Measurements from ENCODE around the gene GXYLT1. TPM values are rescaled to one million over a fixed set of nuclear protein-coding genes. Genes with fewer than 3 reads are reported as not detected.

GXYLT1 gene
- total and polyA plus RNA-seq, 7 experiments from 2014 or later = 2.6 to 9.7 (median 7.2) TPM

DNA sequence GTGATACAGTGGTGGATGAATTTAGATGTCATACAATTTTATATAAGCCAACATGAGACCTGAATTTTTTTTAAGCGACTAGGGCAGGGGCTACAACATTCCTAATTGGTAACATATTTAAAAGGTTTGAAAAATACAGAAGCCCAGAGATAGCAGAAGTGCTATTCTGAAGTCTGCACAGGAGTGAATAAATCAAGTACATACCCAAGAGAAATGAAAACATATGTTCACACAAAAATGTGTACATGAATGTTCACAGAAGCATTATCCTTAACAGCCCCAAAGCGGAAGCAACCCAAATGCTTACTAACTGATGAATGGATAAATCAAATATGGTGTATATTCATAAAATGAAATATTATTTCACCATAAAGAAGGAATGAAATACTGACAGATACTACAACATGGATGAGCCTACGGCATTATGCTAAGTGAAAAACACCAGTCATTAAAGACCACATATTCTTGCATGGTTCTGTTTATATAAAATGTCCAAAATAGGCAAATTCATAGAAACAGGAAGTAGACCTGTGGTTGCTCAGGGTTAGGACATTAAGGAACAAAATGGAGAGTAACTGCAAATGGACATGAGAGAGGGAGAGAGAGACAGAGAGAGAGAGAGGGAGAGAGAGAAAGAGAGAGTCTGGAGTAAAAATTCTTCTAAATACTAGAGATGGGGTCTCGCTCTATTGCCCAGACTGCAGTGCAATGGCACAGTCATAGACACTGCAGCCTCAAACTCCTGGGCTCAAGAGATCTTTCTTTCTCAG lies 28.0 kb upstream of the GXYLT1 start:
- H3K27ac ChIP-seq (ENCODE audit: low read depth, low read length) = no peak overlapping the region
- H3K27ac Mint-ChIP-seq = peak overlapping the region in 1 of 9 donors; percentile 26
- H3K4me3 Mint-ChIP-seq = no peak overlapping the region

DNA sequence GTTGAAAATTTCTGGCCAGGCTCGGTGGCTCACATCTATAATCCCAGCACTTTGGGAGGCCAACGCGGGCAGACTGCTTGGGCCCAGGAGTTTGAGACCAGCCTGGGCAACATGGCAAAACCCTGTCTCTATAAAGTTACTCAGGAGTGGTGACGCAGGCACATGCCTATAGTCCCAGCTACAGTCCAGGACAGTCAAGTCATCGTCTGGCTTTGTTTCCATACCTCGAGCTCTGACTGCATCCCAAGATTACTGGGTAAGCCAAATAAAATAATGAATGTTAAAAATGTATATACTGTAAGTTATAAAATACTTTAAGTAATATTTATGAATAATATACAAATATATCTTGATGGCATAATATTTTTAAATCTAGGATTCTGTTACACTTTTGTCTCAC lies 23.0 kb upstream of the GXYLT1 start:
- Mint-ChIP-seq H3K27ac (no peak overlapping the region), H3K36me3 (peaks cover 0 to 37% (median 18%) of the 10 kb centered on the region in 5 donors), H3K27me3 (no peaks in the 10 kb centered on the region), H3K9me3 (no peaks in the 10 kb centered on the region), H3K4me3 (no peak overlapping the region), H3K4me1 (peaks cover 4 to 35% (median 22%) of the 10 kb centered on the region in 7 donors)
- ChIA-PET POLR2A (no interaction called here), CTCF (interaction anchor here (0.5 kb wide), 1 partner anchor 125 kb away, joined by 3 read pairs; no protein-coding TSS in a partner anchor)
- DNase-seq = no peak
- H3K4me3 ChIP-seq (ENCODE audit: low read length) = no peak overlapping the region
- H3K27me3 ChIP-seq (ENCODE audit: control insufficient read depth in 2 of 2, insufficient read depth in 2 of 2, low read length in 2 of 2) = no peaks in the 10 kb centered on the region
- H3K27ac ChIP-seq (ENCODE audit: low read depth, low read length) = no peak overlapping the region
- H3K36me3 ChIP-seq (ENCODE audit: control insufficient read depth in 2 of 3, insufficient read depth in 3 of 3, low read length in 3 of 3) = peaks cover 0 to 5% (median 0%) of the 10 kb centered on the region in 3 experiments
- H3K4me1 ChIP-seq (ENCODE audit: control insufficient read depth in 2 of 2, insufficient read depth in 2 of 2, low read length in 2 of 2) = no peaks in the 10 kb centered on the region
- ATAC-seq = no peak
- intact Hi-C loops (cut with micrococcal nuclease) = no loop called here
- no peaks in the 10 kb centered on the region for H3K9me3 ChIP-seq (ENCODE audit: control insufficient read depth in 2 of 3, low read length in 3 of 3)

More for the DNA sequence above, 28.0 kb upstream of the GXYLT1 start:
- Mint-ChIP-seq H3K9me3 (peaks cover 0 to 14% (median 2%) of the 10 kb centered on the region in 11 donors), H3K4me1 (peaks cover 5 to 41% (median 34%) of the 10 kb centered on the region in 7 donors), H3K36me3 (peaks cover 12 to 56% (median 39%) of the 10 kb centered on the region in 5 donors), H3K27me3 (no peaks in the 10 kb centered on the region)
- DNase-seq = no peak
- intact Hi-C loops (cut with micrococcal nuclease) = no loop called here
- ChIA-PET POLR2A (no interaction called here), CTCF (no interaction called here)
- H3K27me3 ChIP-seq (ENCODE audit: control insufficient read depth in 2 of 2, insufficient read depth in 2 of 2, low read length in 2 of 2) = no peaks in the 10 kb centered on the region
- H3K4me3 ChIP-seq (ENCODE audit: low read length) = no peak overlapping the region
- H3K36me3 ChIP-seq (ENCODE audit: control insufficient read depth in 2 of 3, insufficient read depth in 3 of 3, low read length in 3 of 3) = peaks cover 0 to 5% (median 0%) of the 10 kb centered on the region in 3 experiments
- H3K4me1 ChIP-seq (ENCODE audit: control insufficient read depth in 2 of 2, insufficient read depth in 2 of 2, low read length in 2 of 2) = no peaks in the 10 kb centered on the region
- no peak for ATAC-seq
- no peaks in the 10 kb centered on the region for H3K9me3 ChIP-seq (ENCODE audit: control insufficient read depth in 2 of 3, low read length in 3 of 3)

GRCh38 chr12:42166501-42166900 lies 21.8 kb upstream of the GXYLT1 start:
- DNase-seq = no peak
- peaks cover 0 to 31% (median 15%) of the 10 kb centered on the region in 5 donors for H3K36me3 Mint-ChIP-seq
- H3K9me3 Mint-ChIP-seq = no peaks in the 10 kb centered on the region
- intact Hi-C loops (cut with micrococcal nuclease) = no loop called here
- ChIA-PET POLR2A (no interaction called here), CTCF (no interaction called here)
- H3K27me3 ChIP-seq (ENCODE audit: control insufficient read depth in 2 of 2, insufficient read depth in 2 of 2, low read length in 2 of 2) = no peaks in the 10 kb centered on the region
- peaks cover 8 to 41% (median 25%) of the 10 kb centered on the region in 7 donors for H3K4me1 Mint-ChIP-seq
- no peaks in the 10 kb centered on the region for H3K9me3 ChIP-seq (ENCODE audit: control insufficient read depth in 2 of 3, low read length in 3 of 3)
- no peak overlapping the region for H3K27ac ChIP-seq (ENCODE audit: low read depth, low read length)
- peak overlapping the region in 4 of 9 donors; percentile 5 to 50 (median 26) for H3K27ac Mint-ChIP-seq
- no peak for ATAC-seq
- no peaks in the 10 kb centered on the region for H3K4me1 ChIP-seq (ENCODE audit: control insufficient read depth in 2 of 2, insufficient read depth in 2 of 2, low read length in 2 of 2)
- peaks cover 0 to 5% (median 0%) of the 10 kb centered on the region in 3 experiments for H3K36me3 ChIP-seq (ENCODE audit: control insufficient read depth in 2 of 3, insufficient read depth in 3 of 3, low read length in 3 of 3)
- no peaks in the 10 kb centered on the region for H3K27me3 Mint-ChIP-seq
- no peak overlapping the region for H3K4me3 Mint-ChIP-seq
- no peak overlapping the region for H3K4me3 ChIP-seq (ENCODE audit: low read length)

DNA sequence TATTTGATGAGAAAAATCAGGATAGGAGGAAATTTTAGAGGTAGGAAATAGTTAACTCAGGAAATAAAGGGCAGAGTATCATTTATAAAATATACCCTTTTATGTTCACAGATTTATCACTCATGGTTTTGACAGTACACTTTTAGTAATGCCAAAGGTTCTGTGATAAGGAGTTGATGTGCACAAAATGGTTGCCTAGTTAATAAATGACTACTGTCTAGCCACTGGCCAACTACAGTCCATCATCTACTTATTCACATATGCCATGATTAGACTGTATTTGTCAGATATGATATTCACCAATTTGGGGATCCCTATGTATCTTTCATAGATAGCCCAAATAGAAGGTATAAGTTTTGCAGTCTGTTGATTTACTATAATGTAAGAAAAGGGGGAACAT lies 19.2 kb upstream of the GXYLT1 start:
- peaks cover 0 to 32% (median 7%) of the 10 kb centered on the region in 5 donors for H3K36me3 Mint-ChIP-seq
- DNase-seq (no peak), ATAC-seq (no peak)
- H3K27ac ChIP-seq (ENCODE audit: low read depth, low read length) = no peak overlapping the region
- peaks cover 4 to 39% (median 24%) of the 10 kb centered on the region in 7 donors for H3K4me1 Mint-ChIP-seq
- peaks cover 0 to 13% (median 0%) of the 10 kb centered on the region in 3 experiments for H3K36me3 ChIP-seq (ENCODE audit: control insufficient read depth in 2 of 3, insufficient read depth in 3 of 3, low read length in 3 of 3)
- H3K27me3 ChIP-seq (ENCODE audit: control insufficient read depth in 2 of 2, insufficient read depth in 2 of 2, low read length in 2 of 2) = no peaks in the 10 kb centered on the region
- POLR2A ChIA-PET = no interaction called here
- H3K27me3 Mint-ChIP-seq = no peaks in the 10 kb centered on the region
- H3K27ac Mint-ChIP-seq = peak overlapping the region in 4 of 9 donors; percentile 26 to 60 (median 42)
- CTCF ChIA-PET = no interaction called here
- H3K4me3 ChIP-seq (ENCODE audit: low read length) = no peak overlapping the region
- no peaks in the 10 kb centered on the region for H3K4me1 ChIP-seq (ENCODE audit: control insufficient read depth in 2 of 2, insufficient read depth in 2 of 2, low read length in 2 of 2)
- intact Hi-C loops (cut with micrococcal nuclease) = no loop called here
- H3K9me3 Mint-ChIP-seq = no peaks in the 10 kb centered on the region
- H3K9me3 ChIP-seq (ENCODE audit: control insufficient read depth in 2 of 3, low read length in 3 of 3) = no peaks in the 10 kb centered on the region
- H3K4me3 Mint-ChIP-seq = no peak overlapping the region

- ChIA-PET CTCF (interaction anchor here (0.5 to 0.6 kb wide), 2 partner anchors 13 to 70 kb away, joined by 3 read pairs; no protein-coding TSS in a partner anchor), POLR2A (no interaction called here)
- no peak for ATAC-seq
- H3K4me3 ChIP-seq (ENCODE audit: low read length) = no peak overlapping the region
- DNase-seq = no peak
- H3K36me3 ChIP-seq (ENCODE audit: control insufficient read depth in 2 of 3, insufficient read depth in 3 of 3, low read length in 3 of 3) = peaks cover 0 to 13% (median 3%) of the 10 kb centered on the region in 3 experiments
- Mint-ChIP-seq H3K27me3 (no peaks in the 10 kb centered on the region), H3K27ac (peak overlapping the region in 8 of 9 donors; percentile 16 to 75 (median 36)), H3K9me3 (no peaks in the 10 kb centered on the region), H3K4me1 (peaks cover 4 to 37% (median 22%) of the 10 kb centered on the region in 7 donors), H3K4me3 (no peak overlapping the region), H3K36me3 (peaks cover 0 to 30% (median 6%) of the 10 kb centered on the region in 5 donors)
- H3K27me3 ChIP-seq (ENCODE audit: control insufficient read depth in 2 of 2, insufficient read depth in 2 of 2, low read length in 2 of 2) = no peaks in the 10 kb centered on the region
- H3K9me3 ChIP-seq (ENCODE audit: control insufficient read depth in 2 of 3, low read length in 3 of 3) = no peaks in the 10 kb centered on the region
- H3K4me1 ChIP-seq (ENCODE audit: control insufficient read depth in 2 of 2, insufficient read depth in 2 of 2, low read length in 2 of 2) = no peaks in the 10 kb centered on the region
- intact Hi-C loops (cut with micrococcal nuclease) = no loop called here
- no peak overlapping the region for H3K27ac ChIP-seq (ENCODE audit: low read depth, low read length)
Measured at GRCh38 chr12:42162965-42163364, 18.3 kb upstream of the GXYLT1 start.

- Histone ChIP-seq H3K27ac (ENCODE audit: low read depth, low read length) (peak overlapping the region; percentile 19), H3K27me3 (ENCODE audit: control insufficient read depth in 2 of 2, insufficient read depth in 2 of 2, low read length in 2 of 2) (no peaks in the 10 kb centered on the region), H3K36me3 (ENCODE audit: control insufficient read depth in 2 of 3, insufficient read depth in 3 of 3, low read length in 3 of 3) (peaks cover 0 to 13% (median 3%) of the 10 kb centered on the region in 3 experiments), H3K4me3 (ENCODE audit: low read length) (no peak overlapping the region), H3K9me3 (ENCODE audit: control insufficient read depth in 2 of 3, low read length in 3 of 3) (no peaks in the 10 kb centered on the region), H3K4me1 (ENCODE audit: control insufficient read depth in 2 of 2, insufficient read depth in 2 of 2, low read length in 2 of 2) (no peaks in the 10 kb centered on the region)
- no peak overlapping the region for H3K4me3 Mint-ChIP-seq
- H3K4me1 Mint-ChIP-seq = peaks cover 4 to 37% (median 22%) of the 10 kb centered on the region in 7 donors
- no peaks in the 10 kb centered on the region for H3K27me3 Mint-ChIP-seq
- peaks cover 0 to 30% (median 6%) of the 10 kb centered on the region in 5 donors for H3K36me3 Mint-ChIP-seq
- peak overlapping the region in 8 of 9 donors; percentile 22 to 75 (median 34) for H3K27ac Mint-ChIP-seq
- no peak for DNase-seq
- ATAC-seq = no peak
- POLR2A ChIA-PET = no interaction called here
- H3K9me3 Mint-ChIP-seq = no peaks in the 10 kb centered on the region
- intact Hi-C loops (cut with micrococcal nuclease) = no loop called here
- CTCF ChIA-PET = no interaction called here
Measured at GRCh38 chr12:42162193-42162592, 17.5 kb upstream of the GXYLT1 start.

Measured in naive thymus-derived CD4-positive, alpha-beta T cell (primary cell).